GM19035 (cell line): Measurements from ENCODE around the gene PANK3.

ENCODE experiments used
- ATAC-seq: cut with Tn5 transposase; IDR thresholded peaks from one replicate; pipeline ENCODE4 v1.9.1; 2021; ENCODE audit not compliant: unreplicated experiment

PANK3 gene

GRCh38 chr5:168578538-168579487 is at the start of gene PANK3:
Gene PANK3 (minus strand): TSS chr5:168579368. CDS start chr5:168579283, 85 bp downstream.
- ATAC-seq = peak; percentile 60

- no peak for ATAC-seq
These were observed 45.7 kb upstream of the PANK3 start for GRCh38 chr5:168624850-168625364.

- ATAC-seq = no peak
These were observed 41.6 kb upstream of the PANK3 start for GRCh38 chr5:168620807-168621206.

- no peak for ATAC-seq
These were observed 35.5 kb upstream of the PANK3 start for GRCh38 chr5:168614661-168615060.

GRCh38 chr5:168613996-168614395 is 34.8 kb upstream of the PANK3 start:
- no peak for ATAC-seq

GRCh38 chr5:168613396-168613795 is 34.2 kb upstream of the PANK3 start:
- ATAC-seq = no peak

GRCh38 chr5:168612996-168613395 is 33.8 kb upstream of the PANK3 start:
- no peak for ATAC-seq

- ATAC-seq = no peak
These were observed 33.0 kb upstream of the PANK3 start for GRCh38 chr5:168612123-168612522.

- no peak for ATAC-seq
These were observed 32.0 kb upstream of the PANK3 start for GRCh38 chr5:168611165-168611564.

- no peak for ATAC-seq
These were observed 30.8 kb upstream of the PANK3 start for GRCh38 chr5:168609806-168610482.

- no peak for ATAC-seq
These were observed 29.7 kb upstream of the PANK3 start for GRCh38 chr5:168608821-168609220.

GRCh38 chr5:168608386-168608785 is 29.2 kb upstream of the PANK3 start:
- ATAC-seq = no peak

- ATAC-seq = peak; percentile 54
These were observed 28.8 kb upstream of the PANK3 start for GRCh38 chr5:168607946-168608345.

GRCh38 chr5:168606562-168606961 is 27.4 kb upstream of the PANK3 start:
- ATAC-seq = no peak

- ATAC-seq = no peak
These were observed 25.3 kb upstream of the PANK3 start for GRCh38 chr5:168604436-168604835.

- no peak for ATAC-seq
These were observed 24.6 kb upstream of the PANK3 start for GRCh38 chr5:168603746-168604145.

GRCh38 chr5:168602517-168602916 is 23.3 kb upstream of the PANK3 start:
- ATAC-seq = no peak

GRCh38 chr5:168601972-168602371 is 22.8 kb upstream of the PANK3 start:
- no peak for ATAC-seq

GRCh38 chr5:168600409-168600808 is 21.2 kb upstream of the PANK3 start:
- ATAC-seq = no peak

GRCh38 chr5:168599826-168600225 is 20.7 kb upstream of the PANK3 start:
- ATAC-seq = no peak

- no peak for ATAC-seq
These were observed 19.5 kb upstream of the PANK3 start for GRCh38 chr5:168598639-168599038.

GRCh38 chr5:168596927-168597326 is 17.8 kb upstream of the PANK3 start:
- no peak for ATAC-seq
